A549 (cell line): ENCODE measurements around the gene SEMA4B. TPM values are rescaled to one million over a fixed set of nuclear protein-coding genes. Genes with fewer than 3 reads are reported as not detected.

Experiments used
- ATAC-seq, 2 experiments: fragments of 200-7000 bp in 1 of 2; fragments of >200 bp in 1 of 2; cut with Nextera tagmentation in 1 of 2; cut with Tn5 transposase in 1 of 2; 3 replicates each; pipeline versions ENCODE4 v1.8.0 to v1.9.1; 2018 to 2020; ENCODE audit warnings: mild to moderate bottlenecking in 1 of 2, moderate library complexity in 1 of 2
- CTCF ChIA-PET: fragments of 300-600 bp; sonication (Branson Sonifier 250); formaldehyde crosslinking; extraction: SDS; loops from one replicate; lab custom pipeline; 2021; ENCODE audit warnings: antibody characterized with exemption, inconsistent platforms; lab: Yijun Ruan, JAX
- POLR2A ChIA-PET: fragments of 350-600 bp; formaldehyde crosslinking; extraction: SDS; loops from one replicate; lab custom pipeline; 2021; ENCODE audit warnings: antibody characterized with exemption, inconsistent platforms; lab: Yijun Ruan, JAX
- DNase-seq, 2 experiments: peaks; one replicate each; pipeline versions ENCODE4 v3.0.0 to v3.0.0-alpha.2; 2011 to 2016; ENCODE audit warnings: low read depth in 1 of 2, low spot score in 1 of 2
- FAIRE-seq: peaks from 2 replicates; lab custom pipeline; 2011; peaks lifted over from hg19 to GRCh38; lab: Jason Lieb, UNC
- H3K27ac ChIP-seq, 2 experiments: fragments of >200 bp; sonication (Bioruptor Twin); formaldehyde crosslinking; 3 replicates each; pipeline ENCODE4 v1.5.1; 2016 to 2017
- H3K4me1 ChIP-seq: fragments of >200 bp; sonication (Bioruptor Twin); formaldehyde crosslinking; 3 replicates; pipeline ENCODE4 v1.6.1; 2016
- H3K4me2 ChIP-seq: fragments of >200 bp; sonication (Bioruptor Twin); formaldehyde crosslinking; 3 replicates; pipeline ENCODE4 v1.6.1; 2016
- H3K4me3 ChIP-seq: fragments of >200 bp; sonication (Bioruptor Twin); formaldehyde crosslinking; 3 replicates; pipeline ENCODE4 v1.5.1; 2016
- H3K9me3 ChIP-seq: fragments of >200 bp; sonication (Bioruptor Twin); formaldehyde crosslinking; 3 replicates; pipeline ENCODE4 v1.6.1; 2016
- BHLHE40 ChIP-seq: IDR thresholded peaks from 2 replicates; pipeline ENCODE4 v1.6.1; 2012; ENCODE audit warnings: low read depth, low read length, inconsistent platforms
- CBX8 ChIP-seq: fragments of 200-600 bp; sonication (generic); IDR thresholded peaks from 2 replicates; pipeline ENCODE4 v1.6.1; 2016
- CHD2 ChIP-seq: fragments of 150-350 bp; IDR thresholded peaks from 2 replicates; pipeline ENCODE4 v1.6.1; 2014; ENCODE audit warnings: low read length; ENCODE audit not compliant: partially characterized antibody
- CHD4 ChIP-seq: fragments of 200-600 bp; sonication (generic); IDR thresholded peaks from 2 replicates; pipeline ENCODE4 v1.6.1; 2016; ENCODE audit warnings: antibody characterized with exemption, mild to moderate bottlenecking, borderline replicate concordance
- CTCF ChIP-seq: fragments of >200 bp; sonication (Bioruptor Twin); formaldehyde crosslinking; IDR thresholded peaks from 3 replicates; pipeline ENCODE4 v1.5.1; 2016
- ELK1 ChIP-seq: fragments of 150-350 bp; IDR thresholded peaks from 2 replicates; pipeline ENCODE4 v1.6.1; 2014; ENCODE audit warnings: low read depth, mild to moderate bottlenecking, low read length
- EP300 ChIP-seq, 2 experiments: fragments of >200 bp; sonication (Bioruptor Twin); formaldehyde crosslinking; IDR thresholded peaks; 2 replicates in 1 of 2; 3 replicates in 1 of 2; pipeline ENCODE4 v1.6.1; 2016 to 2017
- FOSB ChIP-seq: fragments of 250-450 bp; sonication (Bioruptor Pico); IDR thresholded peaks from 2 replicates; pipeline ENCODE4 v1.5.0; 2020; ENCODE audit warnings: mild to moderate bottlenecking, moderate library complexity
- FOXS1 ChIP-seq: fragments of 250-450 bp; sonication (Bioruptor Pico); IDR thresholded peaks from 2 replicates; pipeline ENCODE4 v1.5.0; 2020; ENCODE audit warnings: mild to moderate bottlenecking, moderate library complexity
- HEYL ChIP-seq: fragments of 250-450 bp; sonication (Bioruptor Pico); IDR thresholded peaks from 2 replicates; pipeline ENCODE4 v1.8.0; 2021; ENCODE audit warnings: mild to moderate bottlenecking, moderate library complexity
- JUN ChIP-seq, 2 experiments: fragments of >200 bp; sonication (Bioruptor Twin); formaldehyde crosslinking; IDR thresholded peaks; 2 replicates in 1 of 2; 3 replicates in 1 of 2; pipeline ENCODE4 v1.6.1; 2016 to 2017
- JUNB ChIP-seq: fragments of >200 bp; sonication (Bioruptor Twin); formaldehyde crosslinking; IDR thresholded peaks from 2 replicates; pipeline ENCODE4 v1.6.1; 2016
- MAFK ChIP-seq: fragments of 450-650 bp; IDR thresholded peaks from 2 replicates; pipeline ENCODE4 v1.6.1; 2014; ENCODE audit not compliant: partially characterized antibody
- MAZ ChIP-seq: fragments of 150-350 bp; IDR thresholded peaks from 2 replicates; pipeline ENCODE4 v1.6.1; 2014; ENCODE audit warnings: antibody characterized with exemption, low read depth, low read length, borderline replicate concordance
- MYC ChIP-seq: IDR thresholded peaks from 2 replicates; pipeline ENCODE4 v1.6.1; 2012; ENCODE audit warnings: mild to moderate bottlenecking, inconsistent platforms, low read length, improper control_type of control experiment, borderline replicate concordance
- NFE2L2 ChIP-seq: fragments of 150-350 bp; conservative IDR thresholded peaks from 2 replicates; pipeline ENCODE4 v1.6.1; 2014; ENCODE audit warnings: low read length
- NR3C1 ChIP-seq: fragments of >200 bp; sonication (Bioruptor Twin); formaldehyde crosslinking; IDR thresholded peaks from 3 replicates; pipeline ENCODE4 v1.6.1; 2017
- PHF8 ChIP-seq: fragments of 200-600 bp; sonication (generic); IDR thresholded peaks from 2 replicates; pipeline ENCODE4 v1.6.1; 2016; ENCODE audit warnings: low read depth, mild to moderate bottlenecking, antibody characterized with exemption, moderate library complexity, borderline replicate concordance
- POLR2AphosphoS2 ChIP-seq: conservative IDR thresholded peaks from 2 replicates; pipeline ENCODE4 v1.6.1; 2012; ENCODE audit warnings: low read length, improper control_type of control experiment, inconsistent platforms
- RARB ChIP-seq: fragments of 250-450 bp; sonication (Bioruptor Pico); IDR thresholded peaks from 2 replicates; pipeline ENCODE4 v1.8.0; 2021; ENCODE audit warnings: mild to moderate bottlenecking, moderate library complexity
- RFX5 ChIP-seq: fragments of 450-650 bp; IDR thresholded peaks from 2 replicates; pipeline ENCODE4 v1.7.1; 2014; ENCODE audit warnings: antibody characterized with exemption, mild to moderate bottlenecking, moderate library complexity
- RNF2 ChIP-seq: fragments of 200-600 bp; sonication (generic); IDR thresholded peaks from 2 replicates; pipeline ENCODE4 v1.6.1; 2016; ENCODE audit warnings: low read depth, mild to moderate bottlenecking, antibody characterized with exemption, moderate library complexity, borderline replicate concordance
- SREBF2 ChIP-seq: fragments of 450-650 bp; IDR thresholded peaks from 2 replicates; pipeline ENCODE4 v1.6.1; 2014; ENCODE audit warnings: mild to moderate bottlenecking, moderate library complexity
- TFCP2L1 ChIP-seq: fragments of 250-450 bp; sonication (Bioruptor Pico); IDR thresholded peaks from 2 replicates; pipeline ENCODE4 v1.5.0; 2021; ENCODE audit warnings: mild to moderate bottlenecking
- ZNF302 ChIP-seq: fragments of 250-450 bp; sonication (Bioruptor Pico); IDR thresholded peaks from 2 replicates; pipeline ENCODE4 v1.9.0; 2021; ENCODE audit warnings: inconsistent platforms, mild to moderate bottlenecking, moderate library complexity
- WGBS: methylation state at CpG from one replicate; pipeline ENCODE4 v1.1.6; 2017; ENCODE audit errors: missing lambda C conversion rate; 5-methylcytosine and 5-hydroxymethylcytosine counted together
- polyA plus RNA-seq, 4 experiments: library from polyadenylated mRNA; depleted of rRNA in 3 of 4; stranded (reverse); fragments of >200 nt; fragmentation: RNase III in 1 of 4; extraction: RNeasy Plus Mini Kit Qiagen cat#74134 plus additional on column Dnase treatment in 1 of 4; gene quantifications; 2 replicates in 3 of 4; 3 replicates in 1 of 4; pipeline ENCODE4 v1.2.3, GENCODE V29; 2011 to 2017

SEMA4B gene
- polyA plus RNA-seq, 2 of the 4 experiments (the other 2 are of a cell fraction): 45.3 to 47.1 TPM

- ChIA-PET POLR2A (interaction anchor here (0.5 to 1.0 kb wide), 2 partner anchors 28 to 67 kb away, joined by 3 to 5 read pairs; partner anchors contain the start of genes CIB1 and GDPGP1), CTCF (interaction anchor here (1.4 to 6.9 kb wide), 6 partner anchors 9 to 53 kb away, joined by 5 to 115 read pairs (median 7); no protein-coding TSS in a partner anchor)
- Histone ChIP-seq H3K4me3 (no peak overlapping the region), H3K9me3 (peaks cover 4% of the 10 kb centered on the region; the same call in 1 of the 3 replicates), H3K27ac (peak overlapping the region; percentile 85 to 94), H3K4me1 (peaks cover 37% of the 10 kb centered on the region), H3K4me2 (no peak overlapping the region)
- FAIRE-seq (no peak), DNase-seq (no peak), ATAC-seq (no peak)
- TF ChIP-seq EP300 (IDR thresholded peaks at IDR 0.05) (no peak), MYC (no peak), FOXS1 (CRISPR knock-in tag) (no peak), MAZ (no peak), CBX8 (no peak), FOSB (CRISPR knock-in tag) (no peak), CTCF (no peak), CHD4 (no peak), ZNF302 (CRISPR knock-in tag) (no peak), PHF8 (no peak), TFCP2L1 (CRISPR knock-in tag) (no peak), SREBF2 (no peak), RFX5 (no peak), RARB (CRISPR knock-in tag) (no peak), NR3C1 (no peak), HEYL (CRISPR knock-in tag) (no peak), BHLHE40 (no peak)
- 95% methylated on average over 4 of the region's 4 CpGs for WGBS
These were observed 34.0 kb upstream of the SEMA4B start for GRCh38 chr15:90167121-90167520.

DNA sequence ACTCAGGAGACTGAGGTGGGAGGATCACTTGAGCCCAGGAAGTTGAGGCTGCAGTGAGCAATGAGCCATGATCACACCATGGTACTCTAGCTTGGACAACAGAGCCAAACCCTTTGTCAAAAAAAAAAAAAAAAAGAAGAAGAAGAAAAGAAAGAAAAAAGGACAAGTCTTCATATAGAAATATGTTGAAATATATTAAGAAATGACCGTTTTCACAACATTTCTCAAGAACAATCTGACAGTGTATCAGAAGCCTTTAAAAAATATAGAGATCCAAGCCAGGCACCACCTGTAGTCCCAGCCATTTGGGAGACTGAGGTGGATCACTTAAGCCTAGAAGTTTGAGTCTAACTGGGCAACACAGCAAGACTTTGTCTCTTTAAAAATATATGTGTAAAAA, 29.5 kb upstream of the SEMA4B start:
- CTCF ChIA-PET: no interaction called here
- peaks cover 17% of the 10 kb centered on the region for H3K4me1 ChIP-seq
- no peak overlapping the region for H3K4me3 ChIP-seq
- peaks cover 11% of the 10 kb centered on the region; the same call in 2 of the 3 replicates for H3K9me3 ChIP-seq
- DNase-seq: no peak
- POLR2A ChIA-PET: no interaction called here
- FAIRE-seq: no peak
- H3K4me2 ChIP-seq: no peak overlapping the region
- peak overlapping the region; percentile 6 to 38; a peak in 3 of 6 replicates for H3K27ac ChIP-seq
- ATAC-seq: no peak
- TF ChIP-seq RNF2 (no peak), NFE2L2 (no peak), JUN (IDR thresholded peaks at IDR 0.05) (no peak), POLR2AphosphoS2 (no peak), ELK1 (no peak), MAFK (no peak), CHD2 (no peak), TFCP2L1 (CRISPR knock-in tag) (no peak), JUNB (no peak), RARB (CRISPR knock-in tag) (no peak)
- 67% methylated on average over 1 of the region's 1 CpG for WGBS
